Cardiac fibroblast (primary cell): ENCODE results near the gene ANGEL2.
"Not testable (repeated sequence)": the region's sequence is repeated elsewhere in the genome, so short reads cannot be mapped to it uniquely, and the experiment has no call there.

Experiments
- DNase-seq, 2 donors: peaks; one replicate each; pipeline versions ENCODE4 v3.0.0 to v3.0.0-alpha.2; 2010; ENCODE audit warnings: low read depth in 2 of 2
- H3K4me3 ChIP-seq, 2 donors: replicated peaks in 1 of 2; 1 replicate in 1 of 2; 2 replicates in 1 of 2; pipeline ENCODE4 v1.5.1; 2011; ENCODE audit warnings: low read depth in 2 of 2, low read length in 2 of 2, mild to moderate bottlenecking in 2 of 2, moderate library complexity in 1 of 2
- CTCF ChIP-seq: IDR thresholded peaks from one replicate; pipeline ENCODE4 v1.5.1; 2011; ENCODE audit warnings: low read depth, mild to moderate bottlenecking, low read length, inconsistent platforms

The ANGEL2 gene

GRCh38 chr1:213017447-213018273 is 2.0 kb upstream of the ANGEL2 start:
- no peak overlapping the region for H3K4me3 ChIP-seq
- DNase-seq, result no peak
- TF ChIP-seq CTCF, result no peak

- peak overlapping the region; percentile 85 to 87 for H3K4me3 ChIP-seq
- DNase-seq, result peak; percentile 25 to 49
- TF ChIP-seq CTCF, result no peak
These were observed 1.0 kb downstream of the ANGEL2 start for GRCh38 chr1:213014642-213015041.

DNA sequence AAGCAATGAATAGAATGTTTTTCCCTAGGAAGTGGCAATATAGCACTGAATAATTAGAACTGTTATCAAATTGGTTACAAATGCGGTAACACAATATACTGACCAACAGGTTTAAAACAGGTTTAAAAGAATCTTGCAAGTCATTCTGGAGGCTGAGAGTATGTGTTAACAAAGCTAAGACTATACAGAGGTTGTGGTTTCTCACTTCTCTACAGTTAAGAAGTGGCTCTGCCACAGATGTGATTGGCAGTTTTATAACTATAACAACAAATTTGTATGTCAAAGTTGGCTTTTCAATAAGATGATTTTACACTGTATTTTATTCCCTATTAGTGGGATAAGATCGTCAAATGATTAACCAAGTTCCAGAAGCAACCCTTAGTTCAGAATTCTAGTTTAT is 7.1 kb downstream of the ANGEL2 start:
- no peak for DNase-seq
- no peak overlapping the region for H3K4me3 ChIP-seq
- no peak for TF ChIP-seq CTCF

GRCh38 chr1:213003256-213003655 is 12.4 kb downstream of the ANGEL2 start:
- TF ChIP-seq CTCF, result no peak
- no peak overlapping the region for H3K4me3 ChIP-seq
- no peak for DNase-seq

DNA sequence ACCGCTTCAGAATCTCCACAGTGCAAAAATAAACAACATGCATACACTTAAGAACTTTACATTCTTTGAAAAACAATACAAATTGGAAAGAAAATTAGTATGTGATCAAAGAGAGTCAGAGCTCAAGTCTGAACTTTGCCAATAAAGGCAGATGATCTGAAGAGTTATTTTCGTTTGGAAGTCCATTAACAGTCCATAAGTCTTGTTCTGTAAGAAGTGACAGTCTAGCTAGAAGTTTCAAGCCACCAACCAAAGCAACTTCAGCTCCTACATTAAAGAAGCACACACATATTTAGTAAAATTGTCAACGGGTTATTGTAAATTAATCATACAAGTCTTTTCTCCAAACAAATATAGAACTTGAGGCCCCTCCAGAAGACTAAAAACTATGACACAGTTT is 20.7 kb downstream of the ANGEL2 start:
- no peak overlapping the region for H3K4me3 ChIP-seq
- TF ChIP-seq CTCF, result no peak
- no peak for DNase-seq

- not testable (repeated sequence) for DNase-seq, H3K4me3 ChIP-seq
These were observed 21.7 kb downstream of the ANGEL2 start for GRCh38 chr1:212993960-212994359.

- H3K4me3 ChIP-seq, result no peak overlapping the region
- no peak for TF ChIP-seq CTCF
- DNase-seq, result no peak
These were observed 25.4 kb downstream of the ANGEL2 start for GRCh38 chr1:212990276-212990675.
